Activated CD4-positive, alpha-beta T cell treated with anti-CD3 and anti-CD28 coated beads for 36 hours (primary cell): ENCODE data around the gene TMEM203. TPM values are rescaled to one million over a fixed set of nuclear protein-coding genes. Genes with fewer than 3 reads are reported as not detected.
"Not testable (repeated sequence)": the region's sequence is repeated elsewhere in the genome, so short reads cannot be mapped to it uniquely, and the experiment has no call there.

Experiments
- ATAC-seq: fragments of 200-7000 bp; cut with Tn5 transposase; one replicate; pipeline ENCODE4 v1.10.0; 2021; ENCODE audit warnings: mild to moderate bottlenecking, moderate library complexity
- CTCF ChIA-PET: fragments of 350-600 bp; sonication (Branson Sonifier 250); formaldehyde crosslinking; loops from one replicate; lab custom pipeline; 2021; ENCODE audit warnings: antibody characterized with exemption; lab: Charles Lee
- POLR2A ChIA-PET: fragments of 350-600 bp; sonication (Branson Sonifier 250); formaldehyde crosslinking; loops from one replicate; lab custom pipeline; 2021; ENCODE audit warnings: antibody characterized with exemption, inconsistent platforms; lab: Charles Lee
- DNase-seq: peaks from one replicate; pipeline ENCODE4 v3.0.0-alpha.2; 2020
- H3K27ac Mint-ChIP-seq: one replicate; pipeline ENCODE4 v1.8.0; 2021; ENCODE audit warnings: mixed read lengths
- H3K27me3 Mint-ChIP-seq: one replicate; pipeline ENCODE4 v1.8.0; 2021; ENCODE audit warnings: mixed read lengths
- H3K36me3 Mint-ChIP-seq: one replicate; pipeline ENCODE4 v1.8.0; 2021; ENCODE audit warnings: low read depth, mixed read lengths
- H3K4me1 Mint-ChIP-seq: one replicate; pipeline ENCODE4 v1.8.0; 2021; ENCODE audit warnings: mixed read lengths
- H3K4me3 Mint-ChIP-seq: one replicate; pipeline ENCODE4 v1.8.0; 2021; ENCODE audit warnings: mild to moderate bottlenecking, moderate library complexity, mixed read lengths
- H3K9me3 Mint-ChIP-seq: one replicate; pipeline ENCODE4 v1.8.0; 2021; ENCODE audit warnings: low read depth, mixed read lengths
- intact Hi-C, 2 experiments: fragments of 100-400 bp; cut with DNase I in 1 of 2; cut with micrococcal nuclease in 1 of 2; formaldehyde crosslinking; loops; one replicate each; pipeline versions ENCODE4 v1.14.2 to v1.15.1; 2022 to 2024; cut with DNase I, micrococcal nuclease
- total RNA-seq, 2 experiments: library from RNA; stranded (reverse); gene quantifications; one replicate each; pipeline ENCODE4 v1.2.3, GENCODE V29; 2021

Gene TMEM203
- total RNA-seq, 2 experiments from 2014 or later = 25.0 to 30.7 TPM

- Mint-ChIP-seq H3K27ac (no peak overlapping the region), H3K27me3 (no peaks in the 10 kb centered on the region)
- POLR2A ChIA-PET = no interaction called here
Observed at GRCh38 chr9:137247135-137247915, 41.9 kb upstream of the TMEM203 start.

GRCh38 chr9:137245450-137246421 is 40.3 kb upstream of the TMEM203 start:
- Mint-ChIP-seq H3K27ac (no peak overlapping the region), H3K4me3 (no peak overlapping the region), H3K9me3 (no peaks in the 10 kb centered on the region), H3K4me1 (peaks cover 16% of the 10 kb centered on the region), H3K36me3 (peaks cover 27% of the 10 kb centered on the region), H3K27me3 (no peaks in the 10 kb centered on the region)
- DNase-seq (no peak), ATAC-seq (no peak)
- ChIA-PET POLR2A (interaction anchor here (1.1 to 3.6 kb wide), 2 partner anchors 8 to 10 kb away, joined by 5 to 31 read pairs; partner anchors contain the start of gene NELFB), CTCF (interaction anchor here (0.7 kb wide), 1 partner anchor 41 kb away, joined by 3 read pairs; no protein-coding TSS in a partner anchor)
- intact Hi-C loops = no loop called here

More at GRCh38 chr9:137247135-137247915, 41.9 kb upstream of the TMEM203 start:
- CTCF ChIA-PET = no interaction called here
- Mint-ChIP-seq H3K4me1 (peaks cover 12% of the 10 kb centered on the region), H3K9me3 (no peaks in the 10 kb centered on the region), H3K36me3 (peaks cover 18% of the 10 kb centered on the region), H3K4me3 (no peak overlapping the region)
- intact Hi-C loops = no loop called here
- DNase-seq = no peak
- ATAC-seq = no peak

GRCh38 chr9:137244486-137245449 is 39.3 kb upstream of the TMEM203 start:
- H3K36me3 Mint-ChIP-seq = peaks cover 27% of the 10 kb centered on the region
- H3K4me1 Mint-ChIP-seq = peaks cover 16% of the 10 kb centered on the region
- no peak overlapping the region for H3K4me3 Mint-ChIP-seq
- no peaks in the 10 kb centered on the region for H3K27me3 Mint-ChIP-seq
- no peak for ATAC-seq
- DNase-seq = no peak
- POLR2A ChIA-PET = interaction anchor here (0.6 to 3.6 kb wide), 4 partner anchors 9 to 546 kb away, joined by 5 to 31 read pairs (median 5); partner anchors contain the start of gene NELFB
- no peak overlapping the region for H3K27ac Mint-ChIP-seq
- no peaks in the 10 kb centered on the region for H3K9me3 Mint-ChIP-seq
- intact Hi-C loops = no loop called here
- CTCF ChIA-PET = interaction anchor here (0.7 kb wide), 1 partner anchor 40 kb away, joined by 3 read pairs; no protein-coding TSS in a partner anchor

- Mint-ChIP-seq H3K4me3 (no peak overlapping the region), H3K4me1 (peaks cover 20% of the 10 kb centered on the region), H3K27ac (no peak overlapping the region), H3K36me3 (peaks cover 27% of the 10 kb centered on the region), H3K9me3 (no peaks in the 10 kb centered on the region), H3K27me3 (no peaks in the 10 kb centered on the region)
- ChIA-PET POLR2A (interaction anchor here (0.6 to 3.6 kb wide), 5 partner anchors 8 to 546 kb away, joined by 3 to 31 read pairs (median 5); partner anchors contain the start of gene NELFB), CTCF (no interaction called here)
- intact Hi-C loops = no loop called here
- DNase-seq (no peak), ATAC-seq (no peak)
Observed at GRCh38 chr9:137243626-137244485, 38.4 kb upstream of the TMEM203 start.

- H3K4me3 Mint-ChIP-seq, CTCF ChIA-PET, H3K27me3 Mint-ChIP-seq, DNase-seq, H3K9me3 Mint-ChIP-seq, intact Hi-C loops, ATAC-seq, H3K27ac Mint-ChIP-seq: not testable (repeated sequence)
- Mint-ChIP-seq H3K36me3 (peaks cover 27% of the 10 kb centered on the region), H3K4me1 (peaks cover 23% of the 10 kb centered on the region)
- POLR2A ChIA-PET = interaction anchor here (1.1 to 3.6 kb wide), 2 partner anchors 11 to 42 kb away, joined by 3 to 31 read pairs; partner anchors contain the start of genes NELFB and TPRN
Observed at GRCh38 chr9:137243266-137243625, 37.8 kb upstream of the TMEM203 start.

GRCh38 chr9:137242269-137243203 is 37.1 kb upstream of the TMEM203 start:
- ChIA-PET CTCF (interaction anchor here (0.7 to 0.8 kb wide), 2 partner anchors 12 to 48 kb away, joined by 3 read pairs; no protein-coding TSS in a partner anchor), POLR2A (interaction anchor here (0.6 to 3.6 kb wide), 3 partner anchors 12 to 42 kb away, joined by 3 to 31 read pairs (median 3); partner anchors contain the start of genes NELFB and TPRN)
- ATAC-seq (no peak), DNase-seq (no peak)
- Mint-ChIP-seq H3K36me3 (peaks cover 27% of the 10 kb centered on the region), H3K27ac (peak overlapping the region; percentile 58), H3K4me1 (peaks cover 23% of the 10 kb centered on the region), H3K4me3 (peak overlapping the region; percentile 83), H3K27me3 (no peaks in the 10 kb centered on the region), H3K9me3 (no peaks in the 10 kb centered on the region)
- intact Hi-C loops = no loop called here

GRCh38 chr9:137241490-137242268 is 36.2 kb upstream of the TMEM203 start:
- Mint-ChIP-seq H3K9me3 (no peaks in the 10 kb centered on the region), H3K27ac (peak overlapping the region; percentile 47), H3K4me3 (peak overlapping the region; percentile 83), H3K27me3 (no peaks in the 10 kb centered on the region), H3K4me1 (peaks cover 26% of the 10 kb centered on the region), H3K36me3 (peaks cover 27% of the 10 kb centered on the region)
- intact Hi-C loops = loop anchor here (1.0 to 2.0 kb wide), 13 partner anchors 14 to 540 kb away; partner anchors contain the start of genes NDOR1 (in 2 of the 2), NELFB (in 2 of the 2), TMEM203 (in 2 of the 2) and EXD3 (in 1 of the 2)
- DNase-seq (peak; percentile 84), ATAC-seq (peak; percentile 13)
- CTCF ChIA-PET = interaction anchor here (0.6 to 1.5 kb wide), 6 partner anchors 13 to 418 kb away, joined by 3 to 8 read pairs (median 3); partner anchors contain the start of genes MAN1B1 and RNF224
- POLR2A ChIA-PET = interaction anchor here (0.6 to 3.6 kb wide), 8 partner anchors 12 to 361 kb away, joined by 3 to 31 read pairs (median 5); partner anchors contain the start of genes MAN1B1, NELFB and RNF208
